H1 (cell line): ENCODE results near the gene DOHH. TPM values are rescaled to one million over a fixed set of nuclear protein-coding genes. Genes with fewer than 3 reads are reported as not detected.

Experiments
- CEBPB ChIP-seq: IDR thresholded peaks from 2 replicates; pipeline ENCODE4 v1.6.1; 2012; ENCODE audit warnings: low read depth, low read length
- SIRT6 ChIP-seq: IDR thresholded peaks from one replicate; pipeline ENCODE4 v1.7.1; 2012; ENCODE audit warnings: low read length, inconsistent platforms
- polyA plus RNA-seq, 7 experiments: library from polyadenylated mRNA; depleted of rRNA in 3 of 7; stranded (reverse) in 5 of 7; unstranded in 2 of 7; fragments of >200 nt in 5 of 7; fragments of 200-250 nt in 2 of 7; gene quantifications; 1 replicate in 5 of 7; 2 replicates in 1 of 7; 4 replicates in 1 of 7; pipeline versions ENCODE4 v1.2.1 to v1.2.3, GENCODE V29; 2011 to 2013; ENCODE audit warnings: missing spikeins in 2 of 7, mixed read lengths in 2 of 7
- total RNA-seq: library from RNA; stranded (reverse); fragmentation: NEBNext Ultra II Directional; extraction: Animal tissue kit (Norgen Biotek cat#: 25700); gene quantifications from 2 replicates; pipeline ENCODE4 v1.2.1, GENCODE V29; 2021

The DOHH gene
- total and polyA plus RNA-seq, 2 of the 8 experiments (the other 6 are each of a cell fraction or from before 2014, with no cell fraction given), result 7.3 to 17.7 TPM

GRCh38 chr19:3523361-3524077 lies 23.0 kb upstream of the DOHH start (continued):
- TF ChIP-seq SIRT6 (no peak), CEBPB (no peak)
